ENCODE results near the gene ABR.
A peak's percentile ranks its signal among the peaks of the same experiment; 100 is the strongest.

DNA sequence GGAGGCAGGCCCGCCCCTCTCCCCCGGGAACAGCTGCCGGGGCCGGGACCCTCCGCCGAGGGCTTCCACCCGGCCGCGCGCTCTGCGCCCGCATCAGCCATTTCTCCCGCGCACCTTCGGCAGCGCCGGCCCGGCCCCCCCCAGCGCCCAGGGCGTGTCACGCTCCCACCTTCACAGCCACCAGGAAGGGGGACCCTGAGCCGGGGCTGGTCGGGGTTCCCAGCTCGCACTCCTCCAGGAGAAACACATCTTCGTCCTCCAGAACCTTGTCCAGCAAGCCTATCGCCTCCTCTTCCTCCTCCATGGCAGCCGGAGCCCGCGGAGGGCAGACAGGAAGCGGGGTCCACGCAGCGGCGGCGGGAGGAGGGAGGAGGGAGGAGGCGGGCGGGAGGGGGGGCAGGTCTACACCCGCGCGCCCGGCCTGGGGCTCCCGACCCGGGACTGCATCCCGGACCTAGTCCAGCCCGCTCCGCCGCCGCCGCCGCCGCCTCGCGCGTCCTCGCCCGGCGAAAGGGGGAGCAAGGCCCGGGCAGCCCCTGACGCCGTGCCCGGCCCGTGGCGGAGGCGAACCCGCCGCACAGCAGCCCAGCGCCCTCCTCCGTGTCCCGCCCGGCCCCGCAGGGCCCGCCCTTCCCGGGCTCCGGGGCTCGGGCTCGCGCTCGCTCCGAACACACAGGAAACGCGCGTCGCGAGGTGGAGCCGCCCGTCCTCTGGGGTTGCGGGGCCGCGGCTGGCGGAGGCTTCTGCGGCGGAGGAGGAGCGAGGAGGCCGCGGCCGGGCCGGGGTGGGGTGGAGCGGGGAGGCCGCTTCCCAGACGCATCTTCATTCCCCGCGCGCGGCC is 70.8 kb downstream of the ABR start:
- TF ChIP-seq EP300 (conservative IDR thresholded peaks at IDR 0.05; ENCODE audit: poor library complexity, severe bottlenecking) = no peak
- TF ChIP-seq REST (IDR thresholded peaks at IDR 0.05; ENCODE audit: borderline replicate concordance) = peak; percentile 61
- TF ChIP-seq EZH2 (IDR thresholded peaks at IDR 0.05; ENCODE audit: borderline replicate concordance, insufficient read depth, low read length, poor library complexity, severe bottlenecking) = no peak
- no peak for TF ChIP-seq CTCF (IDR thresholded peaks at IDR 0.05; ENCODE audit: poor library complexity, severe bottlenecking)
- TF ChIP-seq TAF1 (IDR thresholded peaks at IDR 0.05; ENCODE audit: low read depth) = no peak
- no peak for TF ChIP-seq POLR2AphosphoS5 (IDR thresholded peaks at IDR 0.05)
- TF ChIP-seq MXI1 (conservative IDR thresholded peaks at IDR 0.05; ENCODE audit: poor library complexity, severe bottlenecking) = peak; percentile 11
- no peak for TF ChIP-seq RAD21 (conservative IDR thresholded peaks at IDR 0.05)
